Cardiac fibroblast (primary cell): Measurements from ENCODE around the gene UHRF1.
A peak's percentile ranks its signal among the peaks of the same experiment; 100 is the strongest.

Experiments
- DNase-seq, 2 donors: peaks; one replicate each; pipeline versions ENCODE4 v3.0.0 to v3.0.0-alpha.2; 2010; ENCODE audit warnings: low read depth in 2 of 2
- H3K4me3 ChIP-seq, 2 donors: replicated peaks in 1 of 2; 1 replicate in 1 of 2; 2 replicates in 1 of 2; pipeline ENCODE4 v1.5.1; 2011; ENCODE audit warnings: low read depth in 2 of 2, low read length in 2 of 2, mild to moderate bottlenecking in 2 of 2, moderate library complexity in 1 of 2
- CTCF ChIP-seq: IDR thresholded peaks from one replicate; pipeline ENCODE4 v1.5.1; 2011; ENCODE audit warnings: low read depth, mild to moderate bottlenecking, low read length, inconsistent platforms

Gene UHRF1

DNA sequence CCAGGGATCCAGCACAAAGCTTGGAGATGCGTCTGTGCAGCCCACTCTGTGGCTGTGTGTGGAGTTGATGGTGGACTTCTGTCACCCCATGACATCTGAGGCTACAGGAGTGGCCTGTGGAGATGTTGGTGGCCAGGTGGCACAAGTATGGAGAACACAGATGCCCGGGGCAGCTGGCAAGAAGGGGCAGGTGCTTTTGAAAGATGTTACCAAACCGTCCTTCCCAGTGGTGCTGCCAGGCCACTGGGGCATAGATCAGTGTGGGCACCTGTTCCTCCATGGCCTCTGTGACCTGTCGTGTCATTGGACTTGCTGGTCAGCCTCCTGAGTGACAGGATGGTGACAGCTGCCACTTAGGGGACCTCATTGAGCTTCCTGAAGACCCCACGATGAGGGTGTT lies 95.8 kb downstream of the UHRF1 start:
- no peak for TF ChIP-seq CTCF
- no peak for DNase-seq
- H3K4me3 ChIP-seq: no peak overlapping the region

DNA sequence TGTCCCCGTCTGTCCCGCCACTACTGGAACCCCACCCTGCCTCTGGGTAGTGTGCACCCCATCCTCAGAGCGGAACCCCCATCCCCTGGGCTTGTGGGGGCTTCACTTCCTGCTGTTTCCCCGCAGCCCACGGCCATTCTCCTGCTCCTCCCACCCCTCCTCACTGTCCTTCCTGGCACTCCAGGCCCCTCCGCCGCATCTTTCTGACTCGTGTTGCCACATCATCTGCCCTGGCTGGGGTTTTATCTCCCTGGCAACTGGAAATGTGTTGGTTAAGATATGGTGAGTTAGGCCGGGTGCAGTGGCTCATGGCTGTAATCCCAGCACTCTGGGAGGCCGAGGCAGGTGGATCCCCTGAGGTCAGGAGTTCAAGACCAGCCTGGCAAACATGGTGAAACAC lies 96.9 kb downstream of the UHRF1 start:
- peak; percentile 15 to 56 for DNase-seq
- TF ChIP-seq CTCF: no peak

GRCh38 chr19:5006821-5007220 lies 97.5 kb downstream of the UHRF1 start:
- DNase-seq: no peak
- no peak overlapping the region for H3K4me3 ChIP-seq

More for the DNA sequence above, 96.9 kb downstream of the UHRF1 start:
- no peak overlapping the region for H3K4me3 ChIP-seq

More at GRCh38 chr19:5006821-5007220, 97.5 kb downstream of the UHRF1 start:
- no peak for TF ChIP-seq CTCF
